ENCODE data around the gene MAPK8IP2.

DNA sequence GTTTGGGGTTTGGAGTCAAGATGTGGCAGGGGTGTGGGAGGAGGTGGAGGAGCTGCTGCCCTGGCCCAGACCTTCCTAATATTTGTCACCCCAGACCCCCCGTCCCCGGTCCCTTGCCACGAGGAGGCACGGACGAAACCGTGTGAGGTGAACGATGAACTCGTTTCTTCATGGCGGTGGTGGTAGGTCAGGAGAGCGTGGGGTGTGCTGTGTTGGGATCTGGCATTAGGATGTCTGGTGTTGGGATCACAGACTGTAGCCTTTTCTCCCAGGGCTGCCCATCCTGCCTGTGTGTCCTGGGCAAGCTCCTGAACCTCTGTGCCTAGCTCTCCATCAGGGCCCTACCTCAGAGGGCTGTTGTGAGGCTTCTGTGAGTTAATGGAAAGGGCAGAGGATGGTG, 8.4 kb downstream of the MAPK8IP2 start:
- TF ChIP-seq, protein P1, sequence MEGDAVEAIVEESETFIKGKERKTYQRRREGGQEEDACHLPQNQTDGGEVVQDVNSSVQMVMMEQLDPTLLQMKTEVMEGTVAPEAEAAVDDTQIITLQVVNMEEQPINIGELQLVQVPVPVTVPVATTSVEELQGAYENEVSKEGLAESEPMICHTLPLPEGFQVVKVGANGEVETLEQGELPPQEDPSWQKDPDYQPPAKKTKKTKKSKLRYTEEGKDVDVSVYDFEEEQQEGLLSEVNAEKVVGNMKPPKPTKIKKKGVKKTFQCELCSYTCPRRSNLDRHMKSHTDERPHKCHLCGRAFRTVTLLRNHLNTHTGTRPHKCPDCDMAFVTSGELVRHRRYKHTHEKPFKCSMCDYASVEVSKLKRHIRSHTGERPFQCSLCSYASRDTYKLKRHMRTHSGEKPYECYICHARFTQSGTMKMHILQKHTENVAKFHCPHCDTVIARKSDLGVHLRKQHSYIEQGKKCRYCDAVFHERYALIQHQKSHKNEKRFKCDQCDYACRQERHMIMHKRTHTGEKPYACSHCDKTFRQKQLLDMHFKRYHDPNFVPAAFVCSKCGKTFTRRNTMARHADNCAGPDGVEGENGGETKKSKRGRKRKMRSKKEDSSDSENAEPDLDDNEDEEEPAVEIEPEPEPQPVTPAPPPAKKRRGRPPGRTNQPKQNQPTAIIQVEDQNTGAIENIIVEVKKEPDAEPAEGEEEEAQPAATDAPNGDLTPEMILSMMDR (conservative IDR thresholded peaks at IDR 0.05 in 1 of 2, IDR thresholded peaks at IDR 0.05 in 1 of 2; ENCODE audit: low read depth in 1 of 2, low read length in 2 of 2), result no peak
- no peak for TF ChIP-seq EZH2 (IDR thresholded peaks at IDR 0.05; ENCODE audit: low read length, missing control alignments)
